SK-N-SH (cell line): ENCODE measurements around the gene PSIP1.

Source experiments
- CHD2 ChIP-seq: fragments of 150-350 bp; IDR thresholded peaks from 2 replicates; pipeline ENCODE4 v1.6.1; 2018; ENCODE audit warnings: low read length; ENCODE audit not compliant: partially characterized antibody
- CTCF ChIP-seq: fragments of 200-600 bp; sonication (generic); IDR thresholded peaks from 2 replicates; pipeline ENCODE4 v1.6.1; 2017; ENCODE audit warnings: antibody characterized with exemption, mild to moderate bottlenecking, moderate library complexity
- EP300 ChIP-seq, 2 experiments: IDR thresholded peaks; 2 replicates each; pipeline versions ENCODE4 v1.4.0 to v1.6.1; 2012; ENCODE audit warnings: borderline replicate concordance in 1 of 2, low read depth in 1 of 2, low read length in 1 of 2
- FOXM1 ChIP-seq: IDR thresholded peaks from 2 replicates; pipeline ENCODE4 v1.4.0; 2012; ENCODE audit warnings: low read depth, mild to moderate bottlenecking
- GABPA ChIP-seq: IDR thresholded peaks from 2 replicates; pipeline ENCODE4 v1.4.0; 2012; ENCODE audit warnings: low read depth, mild to moderate bottlenecking
- MAX ChIP-seq: IDR thresholded peaks from 2 replicates; pipeline ENCODE4 v1.4.0; 2012; ENCODE audit warnings: low read depth
- NFIC ChIP-seq: IDR thresholded peaks from 2 replicates; pipeline ENCODE4 v1.4.0; 2012; ENCODE audit warnings: borderline replicate concordance
- POLR2AphosphoS5 ChIP-seq: IDR thresholded peaks from 2 replicates; pipeline ENCODE4 v1.6.1; 2012; ENCODE audit warnings: low read depth, low read length
- RAD21 ChIP-seq: IDR thresholded peaks from 2 replicates; pipeline ENCODE4 v1.6.1; 2012; ENCODE audit warnings: mild to moderate bottlenecking, low read length
- RCOR1 ChIP-seq: fragments of 150-350 bp; IDR thresholded peaks from 2 replicates; pipeline ENCODE4 v1.6.1; 2017; ENCODE audit warnings: antibody characterized with exemption, low read length
- RFX5 ChIP-seq: IDR thresholded peaks from 2 replicates; pipeline ENCODE4 v1.6.1; 2012; ENCODE audit warnings: mild to moderate bottlenecking, improper control_type of control experiment, low read length
- TF ChIP-seq, protein P1 (sequence below): IDR thresholded peaks from 2 replicates; pipeline ENCODE4 v1.4.0; 2012; ENCODE audit warnings: low read depth, borderline replicate concordance

GRCh38 chr9:15420796-15421195 is 90.0 kb downstream of the PSIP1 start:
- TF ChIP-seq CTCF (no peak), EP300 (IDR thresholded peaks at IDR 0.05; ENCODE audit: borderline replicate concordance in 1 of 2, low read depth in 1 of 2, low read length in 1 of 2) (no peak), RFX5 (no peak), MAX (no peak), RAD21 (no peak), FOXM1 (no peak), GABPA (no peak), NFIC (no peak), RCOR1 (no peak), CHD2 (no peak), POLR2AphosphoS5 (no peak)
- TF ChIP-seq, protein P1, sequence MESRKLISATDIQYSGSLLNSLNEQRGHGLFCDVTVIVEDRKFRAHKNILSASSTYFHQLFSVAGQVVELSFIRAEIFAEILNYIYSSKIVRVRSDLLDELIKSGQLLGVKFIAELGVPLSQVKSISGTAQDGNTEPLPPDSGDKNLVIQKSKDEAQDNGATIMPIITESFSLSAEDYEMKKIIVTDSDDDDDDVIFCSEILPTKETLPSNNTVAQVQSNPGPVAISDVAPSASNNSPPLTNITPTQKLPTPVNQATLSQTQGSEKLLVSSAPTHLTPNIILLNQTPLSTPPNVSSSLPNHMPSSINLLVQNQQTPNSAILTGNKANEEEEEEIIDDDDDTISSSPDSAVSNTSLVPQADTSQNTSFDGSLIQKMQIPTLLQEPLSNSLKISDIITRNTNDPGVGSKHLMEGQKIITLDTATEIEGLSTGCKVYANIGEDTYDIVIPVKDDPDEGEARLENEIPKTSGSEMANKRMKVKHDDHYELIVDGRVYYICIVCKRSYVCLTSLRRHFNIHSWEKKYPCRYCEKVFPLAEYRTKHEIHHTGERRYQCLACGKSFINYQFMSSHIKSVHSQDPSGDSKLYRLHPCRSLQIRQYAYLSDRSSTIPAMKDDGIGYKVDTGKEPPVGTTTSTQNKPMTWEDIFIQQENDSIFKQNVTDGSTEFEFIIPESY: no peak
